Natural killer cell (primary cell): ENCODE results near the gene BAIAP2. TPM values are rescaled to one million over a fixed set of nuclear protein-coding genes. Genes with fewer than 3 reads are reported as not detected.
"Not testable (repeated sequence)": the region's sequence is repeated elsewhere in the genome, so short reads cannot be mapped to it uniquely, and the experiment has no call there.

Experiments used
- ATAC-seq, 3 donors: fragments of 150-1000 bp in 2 of 3; fragments of 200-7000 bp in 1 of 3; cut with Tn5 transposase; 1 replicate in 1 of 3; 2 replicates in 2 of 3; pipeline ENCODE4 v1.10.0; 2021; ENCODE audit warnings: mild to moderate bottlenecking in 2 of 3, moderate library complexity in 2 of 3
- DNase-seq, 2 donors: peaks; one replicate each; pipeline versions ENCODE4 v3.0.0 to v3.0.0-alpha.2; 2013 to 2021; ENCODE audit warnings: mixed read lengths in 1 of 2
- H3K27ac ChIP-seq: one replicate; pipeline ENCODE4 v1.5.1; 2013; ENCODE audit warnings: mild to moderate bottlenecking, low read length
- H3K27me3 ChIP-seq: one replicate; pipeline ENCODE4 v1.6.1; 2013; ENCODE audit warnings: low read length; ENCODE audit not compliant: control insufficient read depth, insufficient read depth
- H3K36me3 ChIP-seq: one replicate; pipeline ENCODE4 v1.6.1; 2013; ENCODE audit warnings: low read length; ENCODE audit not compliant: control insufficient read depth, insufficient read depth
- H3K4me1 ChIP-seq: one replicate; pipeline ENCODE4 v1.6.1; 2013; ENCODE audit warnings: low read length; ENCODE audit not compliant: control insufficient read depth, insufficient read depth
- H3K4me3 ChIP-seq: one replicate; pipeline ENCODE4 v1.5.1; 2013; ENCODE audit warnings: low read length
- H3K9me3 ChIP-seq: one replicate; pipeline ENCODE4 v1.6.1; 2013; ENCODE audit warnings: low read length; ENCODE audit not compliant: control insufficient read depth, insufficient read depth
- H3K27ac Mint-ChIP-seq, 2 donors: one replicate each; pipeline ENCODE4 v1.8.0; 2022; ENCODE audit warnings: mild to moderate bottlenecking in 2 of 2, mixed read lengths in 2 of 2, moderate library complexity in 1 of 2
- H3K27me3 Mint-ChIP-seq, 2 donors: one replicate each; pipeline ENCODE4 v1.8.0; 2022; ENCODE audit warnings: low read depth in 2 of 2, mixed read lengths in 2 of 2
- H3K36me3 Mint-ChIP-seq: one replicate; pipeline ENCODE4 v1.8.0; 2022; ENCODE audit warnings: mixed read lengths
- H3K4me1 Mint-ChIP-seq, 2 donors: one replicate each; pipeline ENCODE4 v1.8.0; 2022; ENCODE audit warnings: mixed read lengths in 2 of 2
- H3K4me3 Mint-ChIP-seq: one replicate; pipeline ENCODE4 v1.8.0; 2022; ENCODE audit warnings: mild to moderate bottlenecking, moderate library complexity, mixed read lengths
- H3K9me3 Mint-ChIP-seq, 2 donors: one replicate each; pipeline ENCODE4 v1.8.0; 2022; ENCODE audit warnings: mixed read lengths in 2 of 2
- WGBS: methylation state at CpG from one replicate; pipeline ENCODE4 v1.1.7; 2013; ENCODE audit warnings: missing lambda C conversion rate; ENCODE audit not compliant: insufficient coverage; 5-methylcytosine and 5-hydroxymethylcytosine counted together
- intact Hi-C: fragments of 100-400 bp; cut with micrococcal nuclease; formaldehyde crosslinking; loops from one replicate; pipeline ENCODE4 v1.14.2; 2022
- total RNA-seq, 4 donors: library from RNA; stranded (reverse); fragments of 120-200 nt in 1 of 4; gene quantifications; one replicate each; pipeline versions ENCODE4 v1.2.3 to v1.2.4, GENCODE V29; 2013 to 2022
- TF ChIP-seq, protein P1 (sequence below): fragments of 200-600 bp; IDR thresholded peaks from one replicate; pipeline ENCODE4 v1.8.0; 2022; ENCODE audit warnings: antibody characterized with exemption

Gene BAIAP2
- total RNA-seq, 3 donors from 2014 or later (not counting 1 experiment from before 2014, with no cell fraction given): 6.7 to 12.3 (median 10.4) TPM

DNA sequence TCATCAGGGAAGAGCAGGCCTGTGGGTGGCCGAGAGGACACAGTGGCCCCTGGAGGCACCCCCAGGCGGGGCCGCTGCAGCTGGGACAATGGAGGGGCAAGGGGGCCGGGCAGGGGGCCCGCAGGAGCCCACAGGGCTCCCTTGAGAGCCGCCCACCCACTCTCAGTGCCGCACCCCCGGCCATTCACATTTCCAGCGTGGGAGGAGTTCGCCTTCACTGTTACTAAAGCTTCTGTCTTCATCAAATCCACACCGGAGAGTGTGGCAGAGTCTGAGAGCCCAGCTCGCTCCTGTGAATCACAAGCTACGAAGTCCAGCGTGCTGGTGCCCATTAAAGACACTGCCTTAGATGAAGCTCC lies 109.5 kb downstream of the BAIAP2 start:
- H3K4me3 ChIP-seq: no peak overlapping the region
- Mint-ChIP-seq H3K27ac (no peak overlapping the region), H3K36me3 (no peaks in the 10 kb centered on the region), H3K27me3 (no peaks in the 10 kb centered on the region), H3K4me1 (peaks cover 0 to 3% of the 10 kb centered on the region in 2 donors), H3K9me3 (no peaks in the 10 kb centered on the region), H3K4me3 (no peak overlapping the region)
- H3K4me1 ChIP-seq: peaks cover 13% of the 10 kb centered on the region
- H3K27ac ChIP-seq: no peak overlapping the region
- no peak for DNase-seq
- intact Hi-C loops: loop anchor here (5.0 kb wide), 1 partner anchor 338 kb away; no protein-coding TSS in a partner anchor
- 84% methylated on average over 14 of the region's 14 CpGs for WGBS
- no peaks in the 10 kb centered on the region for H3K27me3 ChIP-seq
- ATAC-seq: no peak
- TF ChIP-seq, protein P1, sequence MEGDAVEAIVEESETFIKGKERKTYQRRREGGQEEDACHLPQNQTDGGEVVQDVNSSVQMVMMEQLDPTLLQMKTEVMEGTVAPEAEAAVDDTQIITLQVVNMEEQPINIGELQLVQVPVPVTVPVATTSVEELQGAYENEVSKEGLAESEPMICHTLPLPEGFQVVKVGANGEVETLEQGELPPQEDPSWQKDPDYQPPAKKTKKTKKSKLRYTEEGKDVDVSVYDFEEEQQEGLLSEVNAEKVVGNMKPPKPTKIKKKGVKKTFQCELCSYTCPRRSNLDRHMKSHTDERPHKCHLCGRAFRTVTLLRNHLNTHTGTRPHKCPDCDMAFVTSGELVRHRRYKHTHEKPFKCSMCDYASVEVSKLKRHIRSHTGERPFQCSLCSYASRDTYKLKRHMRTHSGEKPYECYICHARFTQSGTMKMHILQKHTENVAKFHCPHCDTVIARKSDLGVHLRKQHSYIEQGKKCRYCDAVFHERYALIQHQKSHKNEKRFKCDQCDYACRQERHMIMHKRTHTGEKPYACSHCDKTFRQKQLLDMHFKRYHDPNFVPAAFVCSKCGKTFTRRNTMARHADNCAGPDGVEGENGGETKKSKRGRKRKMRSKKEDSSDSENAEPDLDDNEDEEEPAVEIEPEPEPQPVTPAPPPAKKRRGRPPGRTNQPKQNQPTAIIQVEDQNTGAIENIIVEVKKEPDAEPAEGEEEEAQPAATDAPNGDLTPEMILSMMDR: no peak
- no peaks in the 10 kb centered on the region for H3K9me3 ChIP-seq
- H3K36me3 ChIP-seq: no peaks in the 10 kb centered on the region

DNA sequence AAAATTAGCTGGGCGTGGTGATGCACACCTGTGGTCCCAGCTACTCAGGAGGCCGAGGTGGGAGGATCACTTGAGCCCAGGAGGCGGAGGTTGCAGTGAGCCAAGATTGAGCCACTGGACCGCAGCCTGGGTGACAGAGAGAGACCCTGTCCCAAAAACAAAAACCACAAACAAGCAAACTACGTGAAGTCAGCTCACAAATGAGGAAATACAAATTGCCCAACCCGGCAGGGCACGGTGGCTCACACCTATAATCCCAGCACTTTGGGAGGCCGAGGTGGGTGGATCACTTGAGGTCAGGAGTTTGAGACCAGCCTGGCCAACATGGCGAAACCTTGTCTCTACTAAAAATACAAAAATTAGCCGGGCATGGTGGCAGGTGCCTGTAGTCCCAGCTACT lies 111.3 kb downstream of the BAIAP2 start:
- DNase-seq, H3K36me3 ChIP-seq, H3K4me3 Mint-ChIP-seq, H3K9me3 ChIP-seq, H3K4me3 ChIP-seq, H3K36me3 Mint-ChIP-seq, H3K27me3 Mint-ChIP-seq, H3K27ac ChIP-seq, H3K9me3 Mint-ChIP-seq, ATAC-seq, H3K27me3 ChIP-seq, intact Hi-C loops, H3K27ac Mint-ChIP-seq: not testable (repeated sequence)
- H3K4me1 Mint-ChIP-seq: peaks cover 8 to 17% of the 10 kb centered on the region in 2 donors
- WGBS: 71% methylated on average over 8 of the region's 10 CpGs
- H3K4me1 ChIP-seq: peaks cover 29% of the 10 kb centered on the region

DNA sequence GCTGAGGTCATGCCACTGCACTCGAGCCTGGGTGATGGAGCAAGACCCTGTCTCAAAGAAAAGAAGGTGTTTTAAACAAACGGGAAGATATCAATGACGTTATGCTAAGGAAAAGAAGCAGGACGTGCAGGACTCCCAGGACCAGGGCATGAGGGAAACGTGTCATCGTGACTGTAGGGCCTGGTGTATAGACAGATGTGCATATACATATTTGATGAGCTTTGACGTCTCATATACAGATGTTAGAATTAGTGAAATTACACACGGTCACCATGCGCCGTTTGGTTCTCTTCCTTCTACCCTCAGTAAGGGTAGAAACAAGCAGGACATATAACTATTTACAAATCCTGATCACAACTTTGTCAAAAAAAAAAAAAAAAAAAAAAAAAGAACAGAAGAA lies 112.8 kb downstream of the BAIAP2 start:
- Histone ChIP-seq H3K27me3 (no peaks in the 10 kb centered on the region), H3K4me1 (peaks cover 26% of the 10 kb centered on the region), H3K4me3 (no peak overlapping the region), H3K27ac (no peak overlapping the region), H3K36me3 (no peaks in the 10 kb centered on the region), H3K9me3 (no peaks in the 10 kb centered on the region)
- TF ChIP-seq, protein P1: no peak
- intact Hi-C loops: no loop called here
- Mint-ChIP-seq H3K4me1 (peaks cover 8 to 22% of the 10 kb centered on the region in 2 donors), H3K4me3 (no peak overlapping the region), H3K27ac (no peak overlapping the region), H3K36me3 (no peaks in the 10 kb centered on the region), H3K27me3 (no peaks in the 10 kb centered on the region), H3K9me3 (no peaks in the 10 kb centered on the region)
- whole genome bisulfite sequencing: 85% methylated on average over 7 of the region's 10 CpGs
- DNase-seq (no peak), ATAC-seq (no peak)

DNA sequence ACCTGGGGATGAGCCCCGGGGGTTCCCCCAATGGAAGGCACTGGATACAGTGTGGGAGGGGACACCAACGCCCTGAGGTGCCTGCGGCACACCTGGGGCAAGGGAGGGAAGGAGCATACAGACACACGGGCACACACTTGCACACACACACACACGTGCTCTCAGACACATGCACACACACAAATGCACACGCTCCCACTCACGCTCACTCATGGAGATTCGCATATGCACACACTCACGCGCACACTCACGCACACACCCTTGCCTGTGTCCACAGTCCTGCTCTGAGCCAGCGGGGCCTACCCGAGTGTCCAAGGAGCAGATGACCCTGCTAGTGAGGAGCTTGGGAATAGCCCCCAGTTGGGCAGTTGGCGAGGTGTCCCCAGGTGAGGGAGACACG lies 113.6 kb downstream of the BAIAP2 start:
- no peak for ATAC-seq
- no peak for DNase-seq
- Histone ChIP-seq H3K4me1 (peaks cover 23% of the 10 kb centered on the region), H3K4me3 (no peak overlapping the region), H3K27ac (no peak overlapping the region), H3K9me3 (no peaks in the 10 kb centered on the region), H3K36me3 (no peaks in the 10 kb centered on the region), H3K27me3 (no peaks in the 10 kb centered on the region)
- Mint-ChIP-seq H3K4me3 (no peak overlapping the region), H3K4me1 (peaks cover 8 to 22% of the 10 kb centered on the region in 2 donors), H3K27ac (no peak overlapping the region), H3K9me3 (no peaks in the 10 kb centered on the region), H3K36me3 (no peaks in the 10 kb centered on the region), H3K27me3 (no peaks in the 10 kb centered on the region)
- WGBS: 90% methylated on average over 14 of the region's 15 CpGs
- TF ChIP-seq, protein P1: no peak
- intact Hi-C loops: no loop called here
